ENCODE measurements around the gene POLD1. TPM values are rescaled to one million over a fixed set of nuclear protein-coding genes. Genes with fewer than 3 reads are reported as not detected.
A peak's percentile ranks its signal among the peaks of the same experiment; 100 is the strongest.

POLD1 gene
- total and polyA plus RNA-seq, 4 experiments from 2014 or later, result 29.3 to 41.1 (median 35.6) TPM

GRCh38 chr19:50427318-50427925, 43.3 kb downstream of the POLD1 start:
- Histone ChIP-seq H3K9me3 (ENCODE audit: control insufficient read depth in 1 of 2, low read length in 2 of 2) (no peaks in the 10 kb centered on the region), H3K27ac (ENCODE audit: low read depth, low read length) (no peak overlapping the region), H3K4me1 (ENCODE audit: insufficient read depth, low read length) (peaks cover 10% of the 10 kb centered on the region), H3K36me3 (ENCODE audit: insufficient read depth, low read length) (no peaks in the 10 kb centered on the region), H3K4me3 (ENCODE audit: low read length in 2 of 2) (no peak overlapping the region), H3K27me3 (ENCODE audit: insufficient read depth, low read length) (no peaks in the 10 kb centered on the region)
- Mint-ChIP-seq H3K9me3 (no peaks in the 10 kb centered on the region), H3K4me1 (peaks cover 6 to 17% (median 12%) of the 10 kb centered on the region in 4 donors), H3K4me3 (peak overlapping the region in 2 of 8 donors; percentile 65 to 77), H3K27ac (peak overlapping the region in 2 of 7 donors; percentile 48 to 55), H3K36me3 (no peaks in the 10 kb centered on the region), H3K27me3 (peaks cover 2 to 15% of the 10 kb centered on the region in 2 donors)
- POLR2A ChIA-PET (ENCODE audit: partially characterized antibody), result no interaction called here
- DNase-seq, result no peak
- intact Hi-C loops (cut with micrococcal nuclease), result no loop called here
- CTCF ChIA-PET (ENCODE audit: partially characterized antibody), result interaction anchor here (1.0 to 1.6 kb wide), 2 partner anchors 59 to 356 kb away, joined by 3 read pairs; no protein-coding TSS in a partner anchor

- H3K27me3 Mint-ChIP-seq, result peaks cover 4 to 19% of the 10 kb centered on the region in 2 donors
- no peak overlapping the region for H3K4me3 ChIP-seq (ENCODE audit: low read length in 2 of 2)
- intact Hi-C loops (cut with micrococcal nuclease), result no loop called here
- H3K9me3 ChIP-seq (ENCODE audit: control insufficient read depth in 1 of 2, low read length in 2 of 2), result no peaks in the 10 kb centered on the region
- ChIA-PET CTCF (ENCODE audit: partially characterized antibody) (interaction anchor here (1.0 to 1.6 kb wide), 2 partner anchors 59 to 356 kb away, joined by 3 read pairs; no protein-coding TSS in a partner anchor), POLR2A (ENCODE audit: partially characterized antibody) (no interaction called here)
- H3K9me3 Mint-ChIP-seq, result no peaks in the 10 kb centered on the region
- peaks cover 13% of the 10 kb centered on the region for H3K4me1 ChIP-seq (ENCODE audit: insufficient read depth, low read length)
- H3K27ac Mint-ChIP-seq, result peak overlapping the region in 1 of 7 donors; percentile 13
- DNase-seq, result peak in 4 of 5 donors; percentile 24 to 32 (median 26)
- H3K27ac ChIP-seq (ENCODE audit: low read depth, low read length), result no peak overlapping the region
- no peaks in the 10 kb centered on the region for H3K36me3 ChIP-seq (ENCODE audit: insufficient read depth, low read length)
- peak overlapping the region; percentile 25 to 77 (median 59) for H3K4me3 Mint-ChIP-seq
- no peaks in the 10 kb centered on the region for H3K27me3 ChIP-seq (ENCODE audit: insufficient read depth, low read length)
- no peaks in the 10 kb centered on the region for H3K36me3 Mint-ChIP-seq
- H3K4me1 Mint-ChIP-seq, result peaks cover 6 to 20% (median 12%) of the 10 kb centered on the region in 4 donors
Measured at GRCh38 chr19:50427997-50428425, 43.9 kb downstream of the POLD1 start.

GRCh38 chr19:50428772-50429463, 44.8 kb downstream of the POLD1 start:
- Histone ChIP-seq H3K4me1 (ENCODE audit: insufficient read depth, low read length) (peaks cover 13% of the 10 kb centered on the region), H3K4me3 (ENCODE audit: low read length in 2 of 2) (no peak overlapping the region), H3K27me3 (ENCODE audit: insufficient read depth, low read length) (no peaks in the 10 kb centered on the region), H3K36me3 (ENCODE audit: insufficient read depth, low read length) (no peaks in the 10 kb centered on the region), H3K9me3 (ENCODE audit: control insufficient read depth in 1 of 2, low read length in 2 of 2) (no peaks in the 10 kb centered on the region), H3K27ac (ENCODE audit: low read depth, low read length) (no peak overlapping the region)
- H3K4me3 Mint-ChIP-seq, result peak overlapping the region in 5 of 8 donors; percentile 40 to 65 (median 62)
- H3K9me3 Mint-ChIP-seq, result no peaks in the 10 kb centered on the region
- H3K4me1 Mint-ChIP-seq, result peaks cover 6 to 21% (median 12%) of the 10 kb centered on the region in 4 donors
- H3K36me3 Mint-ChIP-seq, result no peaks in the 10 kb centered on the region
- peak overlapping the region in 3 of 7 donors; percentile 44 to 78 (median 72) for H3K27ac Mint-ChIP-seq
- ChIA-PET POLR2A (ENCODE audit: partially characterized antibody) (no interaction called here), CTCF (ENCODE audit: partially characterized antibody) (no interaction called here)
- intact Hi-C loops (cut with micrococcal nuclease), result no loop called here
- DNase-seq, result no peak
- H3K27me3 Mint-ChIP-seq, result peaks cover 5 to 19% of the 10 kb centered on the region in 2 donors

- H3K4me1 Mint-ChIP-seq, result peaks cover 6 to 21% (median 12%) of the 10 kb centered on the region in 4 donors
- ChIA-PET CTCF (ENCODE audit: partially characterized antibody) (no interaction called here), POLR2A (ENCODE audit: partially characterized antibody) (no interaction called here)
- H3K4me3 Mint-ChIP-seq, result peak overlapping the region; percentile 89 to 96 (median 92)
- intact Hi-C loops (cut with micrococcal nuclease), result loop anchor here (2.0 kb wide), 1 partner anchor 46 kb away; the partner anchor contains the start of gene POLD1
- H3K9me3 Mint-ChIP-seq, result no peaks in the 10 kb centered on the region
- Histone ChIP-seq H3K9me3 (ENCODE audit: control insufficient read depth in 1 of 2, low read length in 2 of 2) (no peaks in the 10 kb centered on the region), H3K27ac (ENCODE audit: low read depth, low read length) (no peak overlapping the region), H3K4me1 (ENCODE audit: insufficient read depth, low read length) (peaks cover 13% of the 10 kb centered on the region), H3K36me3 (ENCODE audit: insufficient read depth, low read length) (no peaks in the 10 kb centered on the region), H3K4me3 (ENCODE audit: low read length in 2 of 2) (peak overlapping the region; percentile 56 to 65), H3K27me3 (ENCODE audit: insufficient read depth, low read length) (no peaks in the 10 kb centered on the region)
- no peaks in the 10 kb centered on the region for H3K36me3 Mint-ChIP-seq
- H3K27me3 Mint-ChIP-seq, result peaks cover 7 to 17% of the 10 kb centered on the region in 2 donors
- DNase-seq, result no peak
- peak overlapping the region in 5 of 7 donors; percentile 13 to 96 (median 55) for H3K27ac Mint-ChIP-seq
Measured at GRCh38 chr19:50430888-50431342, 46.8 kb downstream of the POLD1 start.

- H3K36me3 ChIP-seq (ENCODE audit: insufficient read depth, low read length), result no peaks in the 10 kb centered on the region
- Mint-ChIP-seq H3K9me3 (no peaks in the 10 kb centered on the region), H3K4me1 (peaks cover 6 to 21% (median 12%) of the 10 kb centered on the region in 4 donors), H3K27me3 (peaks cover 7 to 17% of the 10 kb centered on the region in 2 donors), H3K27ac (peak overlapping the region; percentile 55 to 96 (median 92)), H3K4me3 (peak overlapping the region; percentile 89 to 96 (median 92)), H3K36me3 (no peaks in the 10 kb centered on the region)
- H3K4me3 ChIP-seq (ENCODE audit: low read length in 2 of 2), result peak overlapping the region; percentile 56 to 65
- ChIA-PET CTCF (ENCODE audit: partially characterized antibody) (interaction anchor here (1.1 kb wide), 1 partner anchor 74 kb away, joined by 3 read pairs; no protein-coding TSS in a partner anchor), POLR2A (ENCODE audit: partially characterized antibody) (interaction anchor here (0.7 kb wide), 1 partner anchor 80 kb away, joined by 3 read pairs; the partner anchor contains the start of gene JOSD2)
- intact Hi-C loops (cut with micrococcal nuclease), result loop anchor here (2.0 kb wide), 1 partner anchor 47 kb away; the partner anchor contains the start of gene POLD1
- no peaks in the 10 kb centered on the region for H3K9me3 ChIP-seq (ENCODE audit: control insufficient read depth in 1 of 2, low read length in 2 of 2)
- peak overlapping the region; percentile 8 for H3K27ac ChIP-seq (ENCODE audit: low read depth, low read length)
- peaks cover 13% of the 10 kb centered on the region for H3K4me1 ChIP-seq (ENCODE audit: insufficient read depth, low read length)
- DNase-seq, result peak; percentile 84 to 91 (median 87)
- no peaks in the 10 kb centered on the region for H3K27me3 ChIP-seq (ENCODE audit: insufficient read depth, low read length)
Measured at GRCh38 chr19:50431343-50432220, 47.4 kb downstream of the POLD1 start.

GRCh38 chr19:50432221-50433028, 48.3 kb downstream of the POLD1 start, which contains the start of gene MYBPC2:
Gene MYBPC2, plus strand, starts transcription at chr19:50432892. Its CDS starts 62 bp downstream, at chr19:50432954.
- ChIA-PET POLR2A (ENCODE audit: partially characterized antibody) (interaction anchor here (0.7 kb wide), 1 partner anchor 79 kb away, joined by 3 read pairs; the partner anchor contains the start of gene JOSD2), CTCF (ENCODE audit: partially characterized antibody) (interaction anchor here (1.1 kb wide), 1 partner anchor 75 kb away, joined by 3 read pairs; no protein-coding TSS in a partner anchor)
- peak within 1 kb of the TSS; percentile 55 to 96 (median 92) for H3K27ac Mint-ChIP-seq
- H3K4me1 ChIP-seq (ENCODE audit: insufficient read depth, low read length), result peaks cover 13% of the 10 kb centered on the region
- peaks cover 6 to 21% (median 12%) of the 10 kb centered on the region in 4 donors for H3K4me1 Mint-ChIP-seq
- H3K9me3 ChIP-seq (ENCODE audit: control insufficient read depth in 1 of 2, low read length in 2 of 2), result no peaks in the 10 kb centered on the region
- peak within 1 kb of the TSS; percentile 56 to 65 for H3K4me3 ChIP-seq (ENCODE audit: low read length in 2 of 2)
- intact Hi-C loops (cut with micrococcal nuclease), result no loop called here
- H3K36me3 ChIP-seq (ENCODE audit: insufficient read depth, low read length), result no peaks in the 10 kb centered on the region
- no peaks in the 10 kb centered on the region for H3K27me3 ChIP-seq (ENCODE audit: insufficient read depth, low read length)
- DNase-seq, result no peak
- peak within 1 kb of the TSS; percentile 89 to 96 (median 92) for H3K4me3 Mint-ChIP-seq
- peak within 1 kb of the TSS; percentile 8 for H3K27ac ChIP-seq (ENCODE audit: low read depth, low read length)
- no peaks in the 10 kb centered on the region for H3K9me3 Mint-ChIP-seq
- peaks cover 7 to 23% of the 10 kb centered on the region in 2 donors for H3K27me3 Mint-ChIP-seq
- no peaks in the 10 kb centered on the region for H3K36me3 Mint-ChIP-seq

All from CD4-positive, alpha-beta memory T cell (primary cell).